Activated naive CD8-positive, alpha-beta T cell treated with anti-CD3 and anti-CD28 coated beads, Interleukin-2, amount 10 ng/mL, durations not matched to agents 7 days and 5 days (primary cell): Measurements from ENCODE around the gene RRN3. TPM values are rescaled to one million over a fixed set of nuclear protein-coding genes. Genes with fewer than 3 reads are reported as not detected.
A peak's percentile ranks its signal among the peaks of the same experiment; 100 is the strongest.
"Not testable (repeated sequence)": the region's sequence is repeated elsewhere in the genome, so short reads cannot be mapped to it uniquely, and the experiment has no call there.

Experiments used
- ATAC-seq: fragments of 150-1000 bp; cut with Tn5 transposase; one replicate; pipeline ENCODE4 v1.10.0; 2021; ENCODE audit warnings: low read depth, moderate library complexity
- POLR2A ChIA-PET: fragments of 350-600 bp; sonication (Branson Sonifier 250); formaldehyde crosslinking; loops from one replicate; lab custom pipeline; 2021; ENCODE audit warnings: antibody characterized with exemption; lab: Charles Lee
- DNase-seq: peaks from one replicate; pipeline ENCODE4 v3.0.0; 2021
- H3K27ac Mint-ChIP-seq: one replicate; pipeline ENCODE4 v1.8.0; 2022; ENCODE audit warnings: mild to moderate bottlenecking, mixed read lengths
- H3K27me3 Mint-ChIP-seq: one replicate; pipeline ENCODE4 v1.8.0; 2022; ENCODE audit warnings: mild to moderate bottlenecking, moderate library complexity, mixed read lengths
- H3K36me3 Mint-ChIP-seq: one replicate; pipeline ENCODE4 v1.8.0; 2021; ENCODE audit warnings: mild to moderate bottlenecking, mixed read lengths
- H3K4me1 Mint-ChIP-seq: one replicate; pipeline ENCODE4 v1.8.0; 2021; ENCODE audit warnings: mixed read lengths
- H3K4me3 Mint-ChIP-seq: one replicate; pipeline ENCODE4 v1.8.0; 2022; ENCODE audit warnings: mild to moderate bottlenecking, moderate library complexity, mixed read lengths
- H3K9me3 Mint-ChIP-seq: one replicate; pipeline ENCODE4 v1.8.0; 2021; ENCODE audit warnings: mixed read lengths
- total RNA-seq, 2 experiments: library from RNA; stranded (reverse); gene quantifications; one replicate each; pipeline ENCODE4 v1.2.3, GENCODE V29; 2021

RRN3 gene
- total RNA-seq, 2 experiments from 2014 or later = 31.3 to 31.5 TPM

DNA sequence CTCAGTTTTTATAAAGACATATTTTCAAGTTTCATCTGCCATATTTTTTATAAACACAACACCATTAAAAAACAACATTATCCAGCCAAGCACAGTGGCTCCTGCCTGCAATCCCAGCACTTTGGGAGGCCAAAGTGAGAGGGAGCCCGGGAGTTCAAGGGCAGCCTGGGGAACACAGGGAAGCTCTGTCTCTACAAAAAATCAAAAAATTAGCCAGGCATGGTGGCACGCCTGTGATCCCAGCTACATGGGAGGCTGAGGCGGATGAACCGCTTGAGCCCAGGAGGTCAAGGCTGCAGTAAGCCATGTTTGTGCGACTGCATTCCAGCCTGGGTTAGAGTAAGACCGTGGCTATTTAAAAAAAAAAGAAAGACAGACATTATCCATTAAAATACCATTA lies 21.0 kb downstream of the RRN3 start:
- Mint-ChIP-seq H3K9me3 (no peaks in the 10 kb centered on the region), H3K4me1 (peaks cover 1% of the 10 kb centered on the region), H3K36me3 (peaks cover 10% of the 10 kb centered on the region), H3K27me3 (no peaks in the 10 kb centered on the region), H3K4me3 (no peak overlapping the region), H3K27ac (no peak overlapping the region)
- POLR2A ChIA-PET = no interaction called here
- no peak for ATAC-seq
- DNase-seq = no peak

GRCh38 chr16:15071916-15072769 lies 21.9 kb downstream of the RRN3 start:
- DNase-seq, H3K9me3 Mint-ChIP-seq, H3K27me3 Mint-ChIP-seq, H3K36me3 Mint-ChIP-seq, POLR2A ChIA-PET, H3K4me1 Mint-ChIP-seq, H3K27ac Mint-ChIP-seq, H3K4me3 Mint-ChIP-seq: not testable (repeated sequence)
- ATAC-seq = peak; percentile 56

- H3K9me3 Mint-ChIP-seq, H3K4me3 Mint-ChIP-seq, DNase-seq, H3K27me3 Mint-ChIP-seq, H3K36me3 Mint-ChIP-seq, ATAC-seq, H3K27ac Mint-ChIP-seq, H3K4me1 Mint-ChIP-seq, POLR2A ChIA-PET: not testable (repeated sequence)
Observed at GRCh38 chr16:15071013-15071412, 23.1 kb downstream of the RRN3 start.

DNA sequence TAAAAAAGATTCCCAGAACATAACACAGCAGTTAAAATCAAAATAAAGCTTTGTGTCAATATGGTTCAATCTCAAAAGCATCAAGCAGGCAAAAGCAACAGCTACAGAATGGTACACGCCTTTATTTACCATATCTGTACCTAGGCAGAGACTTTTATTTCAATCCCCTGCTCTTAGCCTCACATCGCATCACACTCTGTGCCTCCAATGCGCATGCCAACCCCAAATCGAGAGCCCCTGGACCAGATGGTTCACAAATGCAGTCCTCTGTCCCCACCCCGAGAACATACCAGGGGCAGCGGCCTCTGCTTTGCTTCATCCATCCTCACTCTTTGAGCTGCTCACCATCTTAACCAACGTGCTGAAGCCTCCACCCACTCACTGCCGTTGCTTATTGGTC lies 27.4 kb downstream of the RRN3 start:
- H3K36me3 Mint-ChIP-seq = peaks cover 15% of the 10 kb centered on the region
- H3K27me3 Mint-ChIP-seq, POLR2A ChIA-PET: not testable (repeated sequence)

GRCh38 chr16:15065961-15066360 lies 28.1 kb downstream of the RRN3 start:
- H3K4me3 Mint-ChIP-seq, POLR2A ChIA-PET, DNase-seq, H3K27ac Mint-ChIP-seq, ATAC-seq, H3K27me3 Mint-ChIP-seq, H3K9me3 Mint-ChIP-seq, H3K4me1 Mint-ChIP-seq: not testable (repeated sequence)
- peaks cover 22% of the 10 kb centered on the region for H3K36me3 Mint-ChIP-seq

More for the DNA sequence above, 27.4 kb downstream of the RRN3 start:
- H3K4me1 Mint-ChIP-seq, ATAC-seq, H3K9me3 Mint-ChIP-seq, DNase-seq, H3K27ac Mint-ChIP-seq, H3K4me3 Mint-ChIP-seq: not testable (repeated sequence)

DNA sequence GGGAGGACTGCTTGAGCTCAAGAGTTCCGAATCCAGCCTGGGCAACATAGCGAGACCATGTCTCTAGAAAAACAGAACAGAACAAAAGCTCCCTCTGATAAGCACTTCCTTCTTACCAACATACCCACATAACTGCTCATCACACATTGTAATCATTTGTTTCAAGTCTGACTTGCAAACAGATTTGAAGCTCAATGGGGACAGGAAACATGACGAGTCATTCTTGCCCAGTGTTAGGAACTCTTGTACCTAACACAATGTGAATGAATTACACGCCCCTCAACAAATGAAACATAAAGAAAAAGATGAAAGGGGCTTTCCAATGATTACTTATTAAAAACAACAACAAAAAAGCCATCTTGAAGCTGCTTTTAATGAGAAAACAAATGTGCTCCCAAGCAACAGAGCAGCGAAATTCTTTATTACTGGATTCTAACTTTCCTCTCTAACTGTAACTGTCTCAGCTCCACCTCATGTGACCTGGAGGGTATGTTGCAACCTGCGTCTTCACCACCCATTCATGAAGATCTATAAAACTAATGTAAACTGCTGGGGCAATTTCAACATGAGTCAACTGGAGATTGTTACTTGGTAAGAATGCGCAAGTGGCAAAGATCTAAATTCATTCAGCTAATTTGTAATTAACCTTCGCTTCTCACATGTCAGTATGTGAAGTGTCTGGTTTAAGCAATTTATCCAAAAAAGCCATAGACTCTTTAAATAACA lies 31.8 kb downstream of the RRN3 start:
- H3K27me3 Mint-ChIP-seq, H3K4me1 Mint-ChIP-seq, H3K4me3 Mint-ChIP-seq, H3K27ac Mint-ChIP-seq, ATAC-seq, H3K9me3 Mint-ChIP-seq, DNase-seq: not testable (repeated sequence)
- H3K36me3 Mint-ChIP-seq = peaks cover 28% of the 10 kb centered on the region
- POLR2A ChIA-PET = interaction anchor here (0.6 kb wide), 1 partner anchor 107 kb away, joined by 3 read pairs; no protein-coding TSS in a partner anchor

DNA sequence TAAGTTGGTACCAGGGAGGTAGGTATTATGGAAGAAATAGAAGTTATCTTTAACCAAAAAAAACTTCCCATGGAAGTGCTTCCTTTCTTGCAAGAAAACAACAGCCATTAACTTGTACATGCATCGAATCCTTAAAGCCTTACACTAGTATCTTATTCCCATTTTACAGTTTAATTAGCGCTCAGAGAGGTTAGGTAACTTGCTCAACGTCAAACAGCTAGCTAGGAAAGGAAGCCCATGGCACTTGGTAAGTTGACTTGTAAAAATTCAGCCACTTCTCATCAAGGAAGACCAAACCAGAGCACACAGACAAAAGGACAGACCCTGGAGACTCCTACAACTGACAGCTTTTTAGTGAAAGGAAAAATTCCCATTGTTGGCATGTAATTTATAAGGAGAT lies 34.7 kb downstream of the RRN3 start:
- H3K4me1 Mint-ChIP-seq = peaks cover 8% of the 10 kb centered on the region

GRCh38 chr16:15057681-15058417 lies 36.2 kb downstream of the RRN3 start:
- POLR2A ChIA-PET = interaction anchor here (2.1 kb wide), 1 partner anchor 36 kb away, joined by 7 read pairs; the partner anchor contains the start of gene RRN3
- Mint-ChIP-seq H3K36me3 (peaks cover 18% of the 10 kb centered on the region), H3K4me3 (no peak overlapping the region), H3K4me1 (peaks cover 13% of the 10 kb centered on the region), H3K9me3 (no peaks in the 10 kb centered on the region), H3K27me3 (no peaks in the 10 kb centered on the region), H3K27ac (peak overlapping the region; percentile 56)
- no peak for ATAC-seq
- DNase-seq = no peak

More for the DNA sequence above, 34.7 kb downstream of the RRN3 start:
- POLR2A ChIA-PET = no interaction called here
- ATAC-seq = no peak
- no peak overlapping the region for H3K4me3 Mint-ChIP-seq
- no peaks in the 10 kb centered on the region for H3K27me3 Mint-ChIP-seq
- no peak overlapping the region for H3K27ac Mint-ChIP-seq
- no peaks in the 10 kb centered on the region for H3K9me3 Mint-ChIP-seq
- no peak for DNase-seq
- peaks cover 21% of the 10 kb centered on the region for H3K36me3 Mint-ChIP-seq

DNA sequence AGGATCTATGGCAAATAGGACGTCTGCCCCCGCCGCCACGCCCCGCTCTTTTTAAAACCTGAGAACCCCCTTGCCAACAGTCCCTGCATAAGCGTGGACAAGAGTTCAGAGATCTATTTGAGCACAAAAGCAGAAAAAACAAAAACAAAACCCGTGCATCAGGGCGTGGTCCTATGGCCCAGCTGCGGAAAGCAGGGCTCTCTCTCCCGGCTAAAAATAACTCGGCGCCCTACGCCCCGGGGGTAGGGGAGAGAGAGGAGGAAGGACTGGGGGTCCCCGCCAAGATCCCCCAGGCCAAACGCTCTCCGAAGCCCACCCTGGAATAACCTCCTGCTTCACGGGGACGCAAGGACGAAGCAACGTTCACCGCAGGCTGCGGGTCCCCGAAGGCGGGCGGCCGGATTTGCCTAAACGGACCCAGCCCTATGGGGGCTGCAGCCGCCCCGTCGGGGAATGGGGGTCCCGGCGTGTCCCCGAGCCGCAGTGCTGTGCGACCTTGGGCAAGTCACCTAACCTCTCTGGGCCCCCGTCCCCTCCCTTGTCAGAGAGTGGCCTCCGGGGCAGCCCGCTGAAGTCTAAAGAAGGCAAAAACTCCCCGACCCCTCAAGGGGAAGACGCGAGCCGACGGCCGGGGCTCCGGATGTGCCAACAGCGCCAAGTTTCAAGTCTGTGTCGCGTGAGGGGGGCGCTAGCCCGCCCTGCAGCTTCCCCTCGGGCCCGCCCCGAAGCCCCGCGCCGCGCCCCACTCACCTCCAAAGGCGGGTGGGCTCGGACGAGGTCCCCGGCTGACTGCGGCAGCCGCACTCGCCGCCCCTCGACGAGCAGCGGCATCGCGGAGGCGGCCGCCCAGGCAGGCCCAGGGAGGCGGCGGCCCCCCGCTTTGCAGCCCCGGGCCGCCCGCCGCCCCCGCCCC lies 38.7 kb downstream of the RRN3 start:
- Mint-ChIP-seq H3K27me3 (no peaks in the 10 kb centered on the region), H3K4me3 (peak overlapping the region; percentile 89), H3K36me3 (peaks cover 2% of the 10 kb centered on the region), H3K9me3 (no peaks in the 10 kb centered on the region), H3K27ac (peak overlapping the region; percentile 79), H3K4me1 (peaks cover 16% of the 10 kb centered on the region)
- POLR2A ChIA-PET = interaction anchor here (1.1 to 2.1 kb wide), 2 partner anchors 38 to 81 kb away, joined by 4 to 7 read pairs; partner anchors contain the start of genes PDXDC1 and RRN3
- DNase-seq = no peak
- peak; percentile 79 for ATAC-seq

- Mint-ChIP-seq H3K4me3 (peak overlapping the region; percentile 89), H3K27ac (peak overlapping the region; percentile 79), H3K27me3 (no peaks in the 10 kb centered on the region), H3K36me3 (peaks cover 2% of the 10 kb centered on the region), H3K9me3 (no peaks in the 10 kb centered on the region), H3K4me1 (peaks cover 16% of the 10 kb centered on the region)
- ATAC-seq (no peak), DNase-seq (no peak)
- POLR2A ChIA-PET = no interaction called here
Observed at GRCh38 chr16:15054357-15055140, 39.5 kb downstream of the RRN3 start.

GRCh38 chr16:15053904-15054303 lies 40.2 kb downstream of the RRN3 start:
- Mint-ChIP-seq H3K4me3 (peak overlapping the region; percentile 89), H3K27ac (no peak overlapping the region), H3K9me3 (no peaks in the 10 kb centered on the region), H3K27me3 (no peaks in the 10 kb centered on the region), H3K4me1 (peaks cover 16% of the 10 kb centered on the region), H3K36me3 (peaks cover 2% of the 10 kb centered on the region)
- POLR2A ChIA-PET = no interaction called here
- ATAC-seq = no peak
- DNase-seq = no peak
